Stimulated activated CD4-positive, alpha-beta T cell treated with anti-CD3 and anti-CD28 coated beads, Interleukin-4, amount 100 ng/mL, for 4 hours (primary cell): ENCODE results near the gene PPP1R2B.
A peak's percentile ranks its signal among the peaks of the same experiment; 100 is the strongest.
"Not testable (repeated sequence)": the region's sequence is repeated elsewhere in the genome, so short reads cannot be mapped to it uniquely, and the experiment has no call there.

Experiments
- DNase-seq, 2 experiments: peaks; one replicate each; pipeline ENCODE4 v3.0.0-alpha.2; 2020

PPP1R2B gene

DNA sequence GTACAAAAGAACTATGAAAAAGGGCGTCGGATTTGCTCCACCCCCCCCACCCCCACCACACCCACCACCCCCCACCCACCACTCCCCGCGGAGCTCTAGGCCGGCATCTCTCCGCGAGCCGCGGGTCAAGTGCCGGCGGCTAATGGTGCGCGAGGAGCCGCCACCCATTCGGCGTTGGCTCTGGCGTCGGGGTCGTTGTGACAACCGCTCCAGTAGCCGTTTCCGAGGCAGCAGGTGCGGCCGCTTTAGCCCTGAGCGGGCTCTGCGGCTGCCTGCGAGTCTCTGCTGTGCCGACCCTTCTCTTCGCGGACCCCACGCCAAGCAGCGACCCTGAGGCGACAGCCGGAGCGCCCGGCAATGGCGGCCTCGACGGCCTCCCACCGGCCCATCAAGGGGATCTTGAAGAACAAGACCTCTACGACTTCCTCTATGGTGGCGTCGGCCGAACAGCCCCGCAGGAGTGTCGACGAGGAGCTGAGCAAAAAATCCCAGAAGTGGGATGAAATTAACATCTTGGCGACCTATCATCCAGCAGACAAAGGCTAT, at the start of gene PPP1R2B:
Gene PPP1R2B (plus strand): TSS at position 90 of the 546 bp plus-strand sequence. CDS start 268 bp downstream, at position 358.
- no peak for DNase-seq

DNA sequence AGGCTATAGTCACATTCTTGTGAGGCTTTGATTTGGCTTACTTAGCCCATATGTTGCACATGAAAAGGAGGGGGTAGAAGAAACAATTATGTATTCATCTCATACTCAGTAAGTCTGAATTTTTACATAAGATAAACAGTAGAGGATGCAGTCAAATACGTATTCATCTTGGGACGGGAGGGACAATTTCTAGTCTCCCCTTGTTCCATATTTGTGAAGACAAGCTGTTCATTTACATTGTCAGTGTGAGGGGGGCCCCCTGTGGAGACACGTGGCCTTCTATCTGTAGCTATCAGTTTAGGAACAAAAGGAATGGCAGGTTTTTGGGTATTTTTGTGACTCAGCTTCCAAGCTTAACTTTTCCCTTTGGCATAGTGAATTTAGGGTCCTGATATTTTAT, 49.2 kb upstream of the PPP1R2B start:
- DNase-seq: no peak

- DNase-seq: no peak
These were observed 47.6 kb upstream of the PPP1R2B start for GRCh38 chr5:156802501-156802900.

- no peak for DNase-seq
These were observed 46.7 kb upstream of the PPP1R2B start for GRCh38 chr5:156803404-156803803.

DNA sequence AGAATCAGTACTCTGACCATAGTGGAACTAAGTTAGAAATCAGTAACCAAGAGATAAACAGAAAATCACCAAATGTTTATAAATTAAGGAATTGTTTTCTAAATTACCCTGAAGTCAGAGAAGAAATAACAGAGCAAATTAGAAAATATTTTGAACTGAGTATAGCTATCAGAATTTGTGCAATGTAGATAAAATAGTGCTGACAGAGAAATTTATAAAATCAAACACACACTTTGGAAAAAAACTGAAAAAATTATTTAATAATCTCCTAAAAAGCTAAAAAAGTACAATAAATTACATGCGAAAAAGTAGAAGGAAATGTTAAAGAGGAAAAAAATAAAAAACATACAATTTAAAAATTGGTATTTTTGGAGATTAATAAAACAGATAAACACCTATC, 37.1 kb upstream of the PPP1R2B start:
- no peak for DNase-seq

DNA sequence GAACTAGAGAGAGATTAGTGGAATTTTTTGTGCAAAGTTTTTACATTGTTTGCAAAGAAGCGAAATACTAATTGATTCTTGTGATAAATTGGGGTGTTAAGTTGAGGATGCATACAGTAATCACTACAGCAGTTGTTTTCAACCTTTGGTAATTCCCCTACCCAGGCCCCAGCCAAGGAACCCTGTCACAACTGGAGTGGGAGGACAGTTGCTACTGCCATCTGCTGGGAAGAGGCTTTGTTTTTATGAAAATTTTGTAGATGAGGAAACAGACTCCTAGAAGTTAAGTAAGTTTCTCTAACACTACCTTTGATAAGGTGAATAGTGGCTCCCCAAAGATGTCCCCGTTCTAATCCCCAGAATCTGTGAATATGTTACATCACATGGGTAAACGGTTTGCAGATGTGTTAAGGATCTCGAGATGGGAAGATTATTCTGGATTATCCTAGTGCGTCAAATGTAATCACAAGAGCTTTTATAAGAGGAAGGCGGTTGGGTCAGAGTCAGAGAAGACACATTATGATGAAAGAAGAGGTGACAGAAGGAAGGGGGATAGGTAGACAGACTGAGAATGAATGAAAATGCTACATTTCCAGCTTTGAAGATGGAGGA, 34.0 kb upstream of the PPP1R2B start:
- peak in 1 of 2 experiments; percentile 5 for DNase-seq

GRCh38 chr5:156819537-156819936, 30.6 kb upstream of the PPP1R2B start:
- DNase-seq: no peak

- DNase-seq: no peak
These were observed 30.0 kb upstream of the PPP1R2B start for GRCh38 chr5:156819967-156820581.

- DNase-seq: no peak
These were observed 25.9 kb upstream of the PPP1R2B start for GRCh38 chr5:156824241-156824640.

DNA sequence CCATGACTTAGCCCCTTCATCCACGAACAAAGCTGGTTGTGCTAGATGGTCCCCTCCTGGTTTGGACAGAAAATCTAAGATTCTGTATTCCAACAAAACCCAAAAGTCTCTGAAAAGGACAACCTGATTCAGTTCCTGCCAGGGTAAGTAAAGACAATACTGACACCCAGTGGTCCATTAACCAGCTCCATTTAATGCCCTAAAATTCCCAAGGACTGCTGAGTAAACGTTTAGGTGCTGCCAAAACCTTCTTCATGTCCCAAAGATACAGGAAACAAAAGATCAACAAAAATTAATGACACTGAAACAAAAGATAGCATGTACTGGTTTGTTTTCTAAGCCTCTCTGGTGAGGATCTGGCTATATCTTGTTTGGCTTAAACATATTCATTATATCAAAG, 25.3 kb upstream of the PPP1R2B start:
- no peak for DNase-seq

- DNase-seq: no peak
These were observed 24.4 kb upstream of the PPP1R2B start for GRCh38 chr5:156825688-156826087.

- no peak for DNase-seq
These were observed 23.9 kb upstream of the PPP1R2B start for GRCh38 chr5:156826150-156826549.

GRCh38 chr5:156834916-156835315, 15.2 kb upstream of the PPP1R2B start:
- no peak for DNase-seq

DNA sequence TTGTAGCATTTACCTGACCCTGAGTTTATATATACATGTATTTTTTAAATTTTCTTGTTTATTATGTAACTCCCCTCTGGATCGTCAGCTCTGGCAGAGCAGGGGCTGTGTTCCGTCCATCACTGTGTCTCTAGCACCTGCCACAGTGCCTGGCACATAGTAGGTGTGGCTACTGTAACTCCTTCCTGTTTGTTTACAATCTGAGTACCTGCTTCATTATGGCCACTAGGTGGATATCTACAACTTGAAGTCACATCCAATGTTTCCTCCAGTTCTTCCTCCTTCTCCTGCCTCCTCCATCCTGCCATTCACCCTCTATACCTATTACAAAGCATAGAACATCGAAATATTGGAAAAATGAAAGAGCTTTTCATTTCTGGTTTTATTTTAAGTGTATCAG, 14.2 kb upstream of the PPP1R2B start:
- DNase-seq: no peak

- DNase-seq: no peak
These were observed 13.2 kb upstream of the PPP1R2B start for GRCh38 chr5:156836846-156837245.

DNA sequence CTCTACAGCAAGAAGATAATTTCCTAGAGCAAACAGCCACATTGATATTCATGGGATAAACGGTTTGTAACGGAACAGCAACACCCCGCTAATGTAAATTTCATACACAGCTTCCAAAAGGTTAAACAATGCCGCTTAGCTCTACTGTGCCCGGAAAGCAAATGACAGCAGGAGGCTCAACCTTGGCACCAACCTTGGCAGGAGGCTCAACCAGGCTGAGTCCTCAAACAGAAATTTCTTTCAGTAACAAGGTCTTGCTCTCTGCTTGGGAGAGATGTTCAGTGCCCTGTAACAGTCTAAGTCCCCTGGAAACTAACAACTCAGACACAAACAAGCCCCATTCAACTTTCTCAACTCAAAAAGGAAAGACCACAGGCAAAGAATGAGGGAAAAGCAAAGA, 11.1 kb upstream of the PPP1R2B start:
- DNase-seq: no peak

- no peak for DNase-seq
These were observed 8.4 kb upstream of the PPP1R2B start for GRCh38 chr5:156841737-156842136.

DNA sequence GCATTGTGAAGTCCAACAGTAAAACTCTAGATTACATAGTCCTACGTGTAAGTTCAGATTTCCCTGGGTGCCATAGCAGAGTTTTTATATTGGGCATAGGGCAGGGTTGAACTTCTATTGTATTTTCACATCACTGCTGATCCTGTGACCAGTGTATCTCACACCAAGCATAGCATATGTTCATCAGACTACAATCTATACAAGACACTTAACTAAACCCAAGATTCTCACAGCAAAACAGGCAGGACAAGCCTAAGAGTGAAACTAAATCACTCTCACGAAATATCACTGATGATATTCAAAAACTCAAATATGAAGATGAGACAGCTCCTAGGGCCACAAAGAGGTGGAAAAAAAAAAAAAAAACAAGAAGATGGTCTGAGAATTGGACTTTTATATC, 3.2 kb upstream of the PPP1R2B start:
- DNase-seq: no peak

GRCh38 chr5:156848447-156848846, 1.6 kb upstream of the PPP1R2B start:
- DNase-seq: not testable (repeated sequence)

GRCh38 chr5:156851880-156852279, 1.8 kb downstream of the PPP1R2B start:
- DNase-seq: no peak

DNA sequence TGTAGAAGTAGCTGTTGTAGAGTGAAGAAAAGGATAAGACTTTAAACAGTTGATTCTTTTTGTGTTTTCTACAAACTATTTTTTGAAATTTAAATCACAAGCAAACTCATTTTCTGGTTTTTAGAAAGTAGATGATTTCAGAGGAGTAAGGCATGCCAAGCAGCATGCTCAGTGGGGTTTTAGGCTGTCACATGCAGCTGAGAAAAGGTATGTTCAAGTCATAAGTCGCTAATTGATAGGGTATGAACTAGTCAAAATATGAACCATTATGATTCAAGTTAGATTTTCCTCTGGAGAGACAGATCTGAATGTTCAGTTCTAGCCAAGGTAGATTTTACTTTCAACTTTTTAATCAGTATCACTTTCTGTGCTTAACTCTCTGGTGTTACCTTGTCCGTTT, 3.0 kb downstream of the PPP1R2B start:
- DNase-seq: not testable (repeated sequence)

- no peak for DNase-seq
These were observed 15.3 kb downstream of the PPP1R2B start for GRCh38 chr5:156865427-156865826.

DNA sequence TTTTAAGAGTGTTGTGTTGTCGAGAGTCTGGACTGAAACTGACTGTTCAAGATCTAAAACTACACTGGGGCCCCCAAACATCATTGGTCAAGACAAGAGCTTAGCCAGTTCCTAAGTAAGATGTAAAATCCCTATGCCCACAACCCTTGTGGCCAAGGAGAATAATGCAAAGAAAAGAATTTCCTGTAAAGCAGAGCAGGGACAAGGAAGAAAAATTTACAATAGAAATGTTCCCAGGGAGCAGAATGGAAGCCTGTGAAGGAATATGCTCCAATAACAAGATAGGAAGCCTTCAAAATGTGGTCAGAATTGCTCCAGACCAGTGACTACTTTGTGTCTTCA, 20.4 kb downstream of the PPP1R2B start:
- no peak for DNase-seq

- DNase-seq: no peak
These were observed 21.1 kb downstream of the PPP1R2B start for GRCh38 chr5:156871212-156871611.
